Keratinocyte (primary cell): ENCODE results near the gene KCNMA1.

ENCODE experiments used
- EZH2 ChIP-seq: IDR thresholded peaks from one replicate; pipeline ENCODE4 v1.6.1; 2012; ENCODE audit warnings: inconsistent platforms, mild to moderate bottlenecking, low read length, moderate library complexity
- TF ChIP-seq, protein P1 (sequence below), 3 experiments: IDR thresholded peaks in 1 of 3; conservative IDR thresholded peaks in 1 of 3; optimal IDR thresholded peaks in 1 of 3; 2 replicates in 2 of 3; 3 replicates in 1 of 3; pipeline versions ENCODE3 to v1.5.1; 2011; ENCODE audit warnings: low read length in 3 of 3, mild to moderate bottlenecking in 3 of 3, moderate library complexity in 2 of 3, control low read depth in 1 of 3, inconsistent platforms in 1 of 3; ENCODE audit not compliant: insufficient read depth in 2 of 3; ENCODE audit errors: extremely low read depth in 1 of 3

DNA sequence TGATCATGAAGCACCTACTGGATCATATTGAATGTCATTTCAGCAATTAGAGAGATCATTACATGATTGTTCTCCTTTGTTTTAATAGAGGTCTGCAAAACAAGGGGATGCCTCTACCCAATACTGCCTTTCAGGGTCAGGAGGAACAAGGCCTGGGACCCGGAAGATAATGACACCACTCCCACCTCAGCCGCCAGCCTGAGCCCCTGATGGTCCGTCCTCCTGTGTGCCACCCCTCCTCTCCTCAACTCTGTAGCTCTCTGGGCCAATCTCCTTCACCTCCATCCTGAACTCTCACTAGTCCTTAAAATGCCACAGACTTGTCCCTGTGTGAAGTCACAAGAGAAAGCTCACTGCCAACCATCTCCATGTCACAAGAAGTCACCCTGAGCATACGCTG, 38.0 kb downstream of the KCNMA1 start:
- TF ChIP-seq, protein P1, sequence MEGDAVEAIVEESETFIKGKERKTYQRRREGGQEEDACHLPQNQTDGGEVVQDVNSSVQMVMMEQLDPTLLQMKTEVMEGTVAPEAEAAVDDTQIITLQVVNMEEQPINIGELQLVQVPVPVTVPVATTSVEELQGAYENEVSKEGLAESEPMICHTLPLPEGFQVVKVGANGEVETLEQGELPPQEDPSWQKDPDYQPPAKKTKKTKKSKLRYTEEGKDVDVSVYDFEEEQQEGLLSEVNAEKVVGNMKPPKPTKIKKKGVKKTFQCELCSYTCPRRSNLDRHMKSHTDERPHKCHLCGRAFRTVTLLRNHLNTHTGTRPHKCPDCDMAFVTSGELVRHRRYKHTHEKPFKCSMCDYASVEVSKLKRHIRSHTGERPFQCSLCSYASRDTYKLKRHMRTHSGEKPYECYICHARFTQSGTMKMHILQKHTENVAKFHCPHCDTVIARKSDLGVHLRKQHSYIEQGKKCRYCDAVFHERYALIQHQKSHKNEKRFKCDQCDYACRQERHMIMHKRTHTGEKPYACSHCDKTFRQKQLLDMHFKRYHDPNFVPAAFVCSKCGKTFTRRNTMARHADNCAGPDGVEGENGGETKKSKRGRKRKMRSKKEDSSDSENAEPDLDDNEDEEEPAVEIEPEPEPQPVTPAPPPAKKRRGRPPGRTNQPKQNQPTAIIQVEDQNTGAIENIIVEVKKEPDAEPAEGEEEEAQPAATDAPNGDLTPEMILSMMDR (optimal IDR thresholded peaks at IDR 0.05 in 1 of 3, IDR thresholded peaks at IDR 0.05 in 1 of 3, conservative IDR thresholded peaks at IDR 0.05 in 1 of 3; ENCODE audit: extremely low read depth in 1 of 3, insufficient read depth in 2 of 3, low read length in 3 of 3): no peak
- no peak for TF ChIP-seq EZH2
